CD4-positive, alpha-beta T cell treated with Interleukin-1 beta for 1 hour (primary cell): ENCODE results near the gene RAB21.
"Not testable (repeated sequence)": the region's sequence is repeated elsewhere in the genome, so short reads cannot be mapped to it uniquely, and the experiment has no call there.

Source experiments
- DNase-seq, 2 donors: peaks; one replicate each; pipeline ENCODE4 v3.0.0-alpha.2; 2020 to 2022

RAB21 gene

DNA sequence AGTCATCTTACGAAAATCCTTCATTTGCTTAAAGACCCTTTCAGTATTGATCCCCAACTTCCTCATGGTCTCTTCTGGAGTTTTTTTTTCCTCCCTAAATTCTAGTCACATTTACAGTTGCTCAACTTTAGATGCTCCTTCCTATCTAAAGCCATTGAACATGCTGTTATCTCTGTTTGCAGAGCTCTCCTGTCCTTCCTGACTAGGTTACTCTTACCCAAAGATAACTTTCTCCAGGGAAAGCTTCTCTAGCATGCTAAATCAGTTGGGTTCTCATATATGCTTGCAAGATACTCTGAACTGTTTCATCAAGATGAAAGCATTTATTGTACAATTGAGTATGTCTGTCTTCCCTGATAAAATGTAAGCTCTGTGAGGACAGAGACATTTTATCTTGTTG lies 1.8 kb upstream of the RAB21 start:
- no peak for DNase-seq

GRCh38 chr12:71755146-71755892 lies 656 bp downstream of the RAB21 start:
- DNase-seq: peak; percentile 73 to 75

GRCh38 chr12:71756054-71756690 lies 1.5 kb downstream of the RAB21 start:
- DNase-seq: no peak

GRCh38 chr12:71759941-71760340 lies 5.3 kb downstream of the RAB21 start:
- no peak for DNase-seq

GRCh38 chr12:71760471-71760870 lies 5.8 kb downstream of the RAB21 start:
- no peak for DNase-seq

DNA sequence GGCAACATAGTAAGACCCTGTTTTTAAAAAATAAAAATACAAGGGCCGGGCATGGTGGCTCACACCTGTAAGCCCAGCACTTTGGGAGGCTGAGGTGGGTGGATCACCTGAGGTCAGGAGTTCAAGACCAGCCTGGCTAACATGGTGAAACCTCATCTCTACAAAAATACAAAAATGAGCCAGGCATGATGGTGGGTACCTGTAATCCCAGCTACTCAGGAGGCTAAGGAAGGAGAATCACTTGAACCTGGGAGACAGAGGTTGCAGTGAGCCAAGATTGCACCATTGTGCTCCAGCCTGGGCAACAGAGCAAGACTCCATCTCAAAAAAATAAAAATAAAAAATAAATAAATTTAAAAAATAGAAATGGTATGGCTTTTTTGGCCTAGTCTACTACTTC lies 6.7 kb downstream of the RAB21 start:
- DNase-seq: not testable (repeated sequence)

GRCh38 chr12:71763677-71764379 lies 9.2 kb downstream of the RAB21 start:
- DNase-seq: no peak

DNA sequence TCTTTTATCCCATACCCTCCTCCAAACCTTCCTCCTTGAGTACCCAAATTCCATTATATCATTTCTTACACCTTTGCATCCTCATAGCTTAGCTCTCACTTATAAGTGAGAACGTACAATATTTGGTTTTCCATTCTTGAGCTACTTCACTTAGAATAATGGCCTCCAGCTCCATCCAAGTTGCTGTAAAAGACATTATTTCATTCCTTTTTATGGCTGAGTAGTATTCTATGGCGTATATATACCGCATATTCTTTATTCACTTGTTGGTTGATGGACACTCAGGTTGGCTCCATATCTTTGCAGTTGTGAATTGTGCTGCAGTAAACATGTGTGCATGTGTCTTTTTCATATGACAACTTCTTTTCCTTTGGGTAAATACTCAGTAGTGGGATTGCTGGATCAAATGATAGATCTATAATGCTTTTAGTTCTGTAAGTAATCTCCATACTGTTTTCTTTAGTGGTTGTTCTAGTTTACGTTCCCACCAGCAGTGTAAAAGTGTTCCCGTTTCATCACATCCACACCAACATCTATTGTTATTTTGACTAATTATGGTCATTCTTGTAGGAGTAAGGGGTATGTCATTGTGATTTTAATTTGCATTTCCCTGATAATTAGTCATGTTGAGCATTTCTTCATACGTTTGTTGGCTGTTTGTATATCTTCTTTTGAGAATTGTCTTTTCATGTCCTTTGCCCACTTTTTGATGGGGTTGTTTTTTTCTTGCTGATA lies 10.1 kb downstream of the RAB21 start:
- no peak for DNase-seq

DNA sequence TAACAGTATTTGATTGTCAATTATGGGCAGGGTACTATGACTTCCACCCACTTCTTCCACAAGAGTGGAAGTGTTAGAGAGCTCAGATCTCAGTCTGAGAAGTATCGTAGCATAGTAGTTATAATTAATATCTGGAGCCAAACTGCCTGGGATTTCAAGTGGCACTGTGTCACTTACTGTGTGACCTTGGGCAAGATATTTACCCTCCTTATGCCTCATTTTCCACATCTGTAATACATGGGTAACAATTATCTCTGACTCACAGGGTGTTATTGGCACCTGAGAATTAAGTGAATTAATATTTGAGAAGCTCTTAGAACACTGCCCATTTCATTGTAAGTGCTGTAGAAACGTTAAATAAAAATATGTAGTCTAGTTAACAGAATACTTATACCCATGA lies 11.5 kb downstream of the RAB21 start:
- no peak for DNase-seq

- no peak for DNase-seq
These were observed 12.5 kb downstream of the RAB21 start for GRCh38 chr12:71767183-71767582.

- DNase-seq: no peak
These were observed 14.2 kb downstream of the RAB21 start for GRCh38 chr12:71768900-71769299.

DNA sequence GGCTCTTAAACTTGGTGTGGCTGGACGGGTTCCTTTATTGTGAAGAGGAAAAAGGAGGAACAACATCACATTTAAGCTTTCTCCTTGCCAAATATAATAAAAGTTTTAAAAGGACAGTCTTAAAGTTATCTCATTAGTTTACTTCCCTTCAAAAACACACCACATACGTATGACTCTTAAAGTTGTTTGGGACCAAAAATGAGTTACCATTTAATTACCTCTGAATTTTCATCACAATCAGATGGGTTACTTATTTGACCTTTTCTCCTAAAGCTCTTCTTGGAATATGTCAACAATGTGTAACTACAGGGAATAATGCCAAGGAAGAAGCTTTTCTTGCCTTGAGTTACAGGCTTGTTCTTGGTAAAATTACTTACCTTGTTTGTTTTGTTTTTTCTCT lies 16.4 kb downstream of the RAB21 start:
- no peak for DNase-seq

- no peak for DNase-seq
These were observed 18.1 kb downstream of the RAB21 start for GRCh38 chr12:71772735-71773134.

GRCh38 chr12:71780237-71780822 lies 25.7 kb downstream of the RAB21 start:
- peak; percentile 11 to 55 for DNase-seq

- DNase-seq: no peak
These were observed 27.4 kb downstream of the RAB21 start for GRCh38 chr12:71782017-71782416.

GRCh38 chr12:71786829-71787228 lies 32.2 kb downstream of the RAB21 start:
- DNase-seq: no peak

DNA sequence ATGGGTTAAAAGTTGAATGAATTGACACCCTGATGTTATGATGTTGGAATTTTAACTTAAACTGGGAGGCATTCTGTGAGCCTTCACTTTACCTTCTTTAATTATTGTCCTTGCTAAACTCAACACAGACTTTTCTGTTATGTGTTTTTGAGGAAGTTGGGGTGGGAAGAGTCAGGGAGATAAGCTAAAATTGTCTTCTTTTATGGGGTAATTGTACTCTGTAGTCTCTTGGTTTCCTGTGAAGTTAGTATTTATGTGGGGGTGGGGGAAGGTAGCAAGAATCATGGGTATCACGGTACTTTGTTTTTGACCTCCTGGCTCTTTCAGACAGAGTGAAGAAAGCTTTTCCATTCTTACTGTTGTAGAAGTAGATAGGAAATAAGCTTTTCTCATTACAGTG lies 32.9 kb downstream of the RAB21 start:
- DNase-seq: no peak

GRCh38 chr12:71790331-71790730 lies 35.7 kb downstream of the RAB21 start:
- no peak for DNase-seq

DNA sequence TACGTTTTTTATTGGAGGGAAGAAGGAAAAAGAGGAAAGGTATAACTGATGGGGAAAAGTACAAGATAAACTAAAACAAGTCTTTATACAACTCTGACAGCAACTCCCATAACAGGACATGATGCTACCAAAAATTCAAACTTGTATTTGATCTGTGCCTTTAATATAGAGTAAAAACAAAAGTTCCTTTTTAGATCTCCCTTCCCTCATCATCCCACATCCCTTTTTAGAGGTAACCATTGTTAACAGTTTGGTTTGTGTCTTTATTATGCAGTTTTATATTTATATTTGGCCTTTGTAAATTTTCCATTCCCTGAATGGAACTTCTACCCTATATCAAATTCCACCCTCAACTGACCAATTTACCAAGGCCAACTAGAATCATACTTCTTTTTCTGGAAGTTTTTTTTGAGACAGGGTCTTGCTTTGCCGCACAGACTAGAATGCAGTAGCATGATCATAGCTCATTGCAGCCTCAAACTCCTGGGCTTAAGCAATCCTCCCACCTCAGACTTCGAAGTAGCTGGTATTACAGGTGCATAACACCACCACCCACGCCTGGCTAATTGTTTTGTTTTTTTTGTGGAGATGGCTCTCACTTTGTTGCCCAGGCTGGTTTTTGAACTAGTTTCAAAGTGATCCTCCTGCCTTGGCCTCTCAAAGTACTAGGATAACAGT lies 36.9 kb downstream of the RAB21 start:
- no peak for DNase-seq

DNA sequence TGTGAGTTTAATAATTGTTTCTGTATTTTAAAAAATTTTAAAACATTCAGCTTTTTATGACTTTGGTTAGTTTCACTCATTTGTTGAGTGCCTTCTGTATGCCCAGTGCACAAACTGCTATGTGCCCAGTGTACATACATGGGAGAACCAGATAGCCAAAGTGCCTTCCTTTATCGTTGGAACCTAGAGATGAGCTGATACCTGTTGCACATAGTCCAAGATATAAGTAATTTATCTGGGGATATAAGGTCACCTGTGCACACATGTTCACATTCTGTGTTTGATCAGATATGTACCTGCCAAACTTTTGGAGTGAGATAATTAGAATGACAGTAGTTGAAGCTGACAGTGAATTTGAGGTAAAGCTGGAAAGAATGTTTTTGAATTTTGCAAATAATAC lies 37.9 kb downstream of the RAB21 start:
- no peak for DNase-seq

DNA sequence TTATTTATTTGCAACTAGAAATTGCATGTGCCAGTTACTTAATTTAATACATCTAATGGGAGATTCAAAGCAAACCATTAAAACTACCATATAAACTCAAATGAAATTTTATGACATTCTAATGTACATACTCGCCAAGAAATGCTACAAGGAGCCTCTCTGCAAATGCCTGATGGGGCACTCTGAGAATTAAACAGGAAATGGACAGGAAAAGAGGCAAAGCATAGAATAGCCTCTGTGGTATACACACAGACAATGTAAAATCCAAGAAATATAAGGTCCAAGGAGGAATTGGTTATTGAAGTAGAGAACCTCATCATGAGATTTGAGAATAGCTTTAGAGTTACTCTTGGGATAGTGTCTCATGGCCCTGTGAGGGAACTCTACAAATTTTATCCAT lies 41.2 kb downstream of the RAB21 start:
- no peak for DNase-seq

DNA sequence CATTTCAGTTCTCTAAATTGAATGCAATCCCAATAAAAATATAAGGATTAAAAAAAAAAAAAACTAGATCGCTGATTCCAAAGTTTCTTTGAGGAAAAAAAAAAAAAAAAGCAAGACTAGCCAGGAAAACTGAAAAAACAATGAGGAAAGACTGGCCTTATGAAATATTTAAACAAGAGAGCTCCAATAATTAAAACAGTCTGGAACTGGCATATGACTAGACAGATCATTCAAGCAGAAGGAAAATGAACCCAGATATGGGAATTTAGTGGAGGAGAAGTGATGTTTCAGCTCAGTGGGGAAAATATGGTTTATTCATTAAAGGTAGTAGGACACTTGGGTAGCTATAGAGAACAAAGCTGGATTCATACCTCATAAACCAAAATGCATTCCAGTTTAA lies 42.9 kb downstream of the RAB21 start:
- no peak for DNase-seq
